HG02870 (cell line): ENCODE data around the gene PBX1.

ENCODE experiments used
- ATAC-seq: cut with Tn5 transposase; IDR thresholded peaks from one replicate; pipeline ENCODE4 v1.9.1; 2021; ENCODE audit warnings: mild to moderate bottlenecking, moderate library complexity; ENCODE audit not compliant: unreplicated experiment

Gene PBX1

DNA sequence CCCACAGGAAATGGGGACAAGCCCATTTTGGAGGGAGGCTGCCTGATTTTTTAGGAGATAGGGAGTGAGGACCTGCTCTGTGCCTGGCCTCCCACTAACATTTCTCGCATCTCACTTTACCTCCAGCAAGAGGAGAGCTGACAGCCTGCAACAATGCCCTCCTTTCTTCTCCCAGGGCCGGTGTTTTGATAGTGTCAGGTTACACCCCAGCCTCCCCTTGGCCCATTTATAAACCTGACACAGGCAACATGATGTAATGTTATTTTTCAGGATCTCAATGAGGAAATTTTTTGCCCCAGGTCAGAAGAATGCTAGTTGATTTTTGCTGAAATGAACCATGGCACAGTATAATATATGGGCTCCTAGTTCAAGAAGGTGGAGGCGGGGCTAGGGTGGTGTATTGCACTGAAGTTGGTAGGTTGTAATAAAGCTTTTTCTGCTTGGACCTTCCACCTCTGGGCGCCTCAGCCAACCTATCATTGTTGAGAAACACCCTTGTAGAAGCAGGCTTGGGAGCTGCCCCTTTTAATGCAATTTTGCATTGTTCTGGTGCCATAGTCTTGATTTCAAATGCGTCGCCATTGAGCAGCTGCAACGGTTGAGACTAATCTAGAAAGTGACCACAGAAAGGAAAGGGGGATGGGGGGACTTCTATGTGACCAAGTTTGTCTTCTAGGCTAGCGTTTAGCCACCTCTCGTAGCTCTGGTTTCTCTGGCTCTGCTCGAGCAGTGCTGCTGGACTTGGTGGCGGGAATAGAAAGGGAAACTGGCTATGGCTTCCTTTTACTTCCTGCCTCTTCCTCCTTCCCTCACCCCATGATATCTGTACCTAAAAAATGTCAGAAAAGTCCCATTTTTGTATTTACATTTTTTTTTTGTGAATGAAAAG, 53.0 kb downstream of the PBX1 start:
- ATAC-seq: no peak

DNA sequence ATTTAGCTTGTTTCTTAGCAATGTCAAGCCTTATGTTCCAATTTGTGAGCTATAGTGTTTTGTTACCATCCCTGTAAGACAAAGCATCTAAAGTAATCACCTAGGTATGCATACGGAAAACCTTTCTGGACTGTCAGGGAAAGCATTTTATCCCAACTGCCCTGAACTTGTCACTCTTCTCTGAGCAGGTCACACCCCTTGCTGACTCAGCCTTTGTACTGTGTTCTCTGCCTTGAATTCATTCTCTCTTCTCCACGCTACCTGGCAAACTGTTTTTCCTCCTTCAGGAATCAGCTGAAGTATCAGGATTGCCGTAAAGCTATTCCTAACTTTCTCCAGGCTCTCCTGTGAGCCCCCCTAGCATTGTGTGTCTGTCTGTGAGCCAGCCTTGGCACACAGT, 54.2 kb downstream of the PBX1 start:
- ATAC-seq: no peak

DNA sequence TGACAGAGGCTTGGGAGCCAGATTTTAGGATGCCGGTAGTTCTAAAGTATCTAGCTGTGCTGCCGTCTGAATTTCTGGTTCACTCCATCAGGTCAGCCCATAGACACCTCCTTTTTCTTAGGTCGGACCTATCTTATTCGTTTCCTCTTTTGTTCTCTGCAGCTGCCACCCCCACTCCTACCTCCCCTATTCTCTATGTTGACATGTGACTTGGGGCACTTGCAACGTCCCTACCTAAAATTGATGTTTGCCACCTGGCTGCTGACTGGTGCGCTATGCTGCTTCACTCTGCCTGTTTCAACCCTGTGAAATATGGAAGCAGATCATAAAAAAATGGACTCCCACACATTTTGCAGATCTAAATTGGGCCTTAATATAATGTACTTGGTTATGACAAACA, 55.3 kb downstream of the PBX1 start:
- ATAC-seq: no peak

DNA sequence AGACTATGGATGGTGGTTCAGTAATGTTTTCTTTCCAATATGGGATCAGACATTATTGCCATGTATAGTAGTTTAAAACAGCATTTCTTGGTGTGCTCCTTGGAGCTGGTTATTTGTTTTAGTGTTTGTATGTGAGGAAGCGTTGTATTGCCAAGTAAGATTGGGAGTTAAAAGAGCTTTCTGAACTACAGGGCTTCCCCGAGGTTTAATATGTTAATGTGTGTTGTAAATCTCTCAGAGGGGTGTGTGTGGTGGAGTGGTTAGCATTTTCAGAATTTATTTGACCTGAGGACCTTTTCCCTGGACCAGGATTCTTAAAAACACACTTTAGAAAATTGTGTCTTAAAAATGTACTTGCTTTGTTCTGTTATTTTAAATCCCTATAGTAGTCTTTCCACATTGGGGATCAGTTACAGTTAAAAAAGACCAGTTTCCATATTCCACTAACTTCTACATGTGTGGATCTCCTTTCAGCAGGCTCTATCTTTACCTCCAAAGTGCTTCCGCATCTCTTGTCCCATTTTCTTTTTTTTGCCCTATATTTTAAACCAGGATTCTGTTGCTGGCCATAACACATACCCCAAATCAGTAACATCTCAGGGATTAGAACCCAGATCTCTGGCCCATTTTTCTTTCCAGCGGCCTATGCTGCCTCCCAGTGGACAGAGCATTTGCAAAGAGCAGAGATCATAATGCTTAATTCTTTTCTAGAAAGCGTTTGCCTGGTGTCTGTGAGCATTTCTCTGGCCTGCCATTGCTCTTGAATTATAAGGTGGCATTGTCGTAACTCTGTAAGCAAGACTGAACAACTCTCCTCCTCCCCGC, 58.6 kb downstream of the PBX1 start:
- no peak for ATAC-seq

DNA sequence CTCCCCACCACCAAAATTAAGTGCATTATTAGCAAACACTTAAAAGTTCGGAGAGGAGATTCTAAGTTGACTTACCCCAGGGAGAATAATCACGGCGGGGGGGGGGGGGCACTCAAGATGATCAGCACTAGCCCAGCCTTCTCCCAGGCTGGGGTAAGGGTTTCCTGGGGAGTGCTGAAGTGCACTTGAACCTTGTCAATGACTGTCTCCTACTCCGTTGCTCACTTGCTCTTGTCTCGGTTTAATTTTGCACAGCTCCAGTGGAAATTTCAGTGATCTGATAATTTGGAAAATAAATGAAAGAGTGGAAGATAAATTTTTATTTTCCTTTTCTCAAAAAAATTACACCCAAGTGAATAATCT, 59.2 kb downstream of the PBX1 start:
- no peak for ATAC-seq

DNA sequence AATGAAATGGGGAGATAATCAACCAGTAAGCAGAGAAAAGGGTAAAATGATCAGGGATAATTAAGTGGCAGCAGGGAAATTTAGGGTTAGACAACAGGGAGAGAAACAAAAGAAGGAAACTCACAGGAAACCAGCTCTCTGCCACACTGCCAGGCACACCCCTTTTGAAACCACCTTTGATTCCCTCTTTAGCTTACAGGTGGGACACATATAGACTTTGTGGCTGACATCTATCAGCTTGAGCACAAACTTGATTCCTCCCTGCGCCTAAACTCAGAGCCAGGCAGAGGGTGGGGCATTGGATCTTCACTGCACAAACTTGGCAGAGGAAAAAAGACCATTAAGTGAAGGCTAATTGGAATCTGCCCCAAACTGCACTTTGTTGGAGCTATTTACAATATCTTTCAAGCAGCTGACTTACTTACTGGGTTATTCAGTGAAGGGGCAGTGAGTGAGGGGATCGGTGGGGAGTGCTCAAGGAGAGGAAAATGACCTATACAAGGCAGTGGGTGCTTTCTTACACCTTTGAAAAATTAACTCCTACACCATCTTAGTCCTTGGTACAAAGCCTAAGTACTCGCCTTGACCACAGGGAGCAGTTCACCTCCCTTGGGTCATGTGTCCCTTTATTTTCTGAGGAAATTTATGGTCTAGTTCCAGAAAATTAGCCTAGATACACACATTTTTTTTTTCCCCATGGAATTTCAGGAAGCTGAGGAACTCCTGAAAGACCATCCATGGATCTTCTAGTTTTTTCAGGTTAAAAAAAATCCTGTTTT, 60.2 kb downstream of the PBX1 start:
- ATAC-seq: no peak

DNA sequence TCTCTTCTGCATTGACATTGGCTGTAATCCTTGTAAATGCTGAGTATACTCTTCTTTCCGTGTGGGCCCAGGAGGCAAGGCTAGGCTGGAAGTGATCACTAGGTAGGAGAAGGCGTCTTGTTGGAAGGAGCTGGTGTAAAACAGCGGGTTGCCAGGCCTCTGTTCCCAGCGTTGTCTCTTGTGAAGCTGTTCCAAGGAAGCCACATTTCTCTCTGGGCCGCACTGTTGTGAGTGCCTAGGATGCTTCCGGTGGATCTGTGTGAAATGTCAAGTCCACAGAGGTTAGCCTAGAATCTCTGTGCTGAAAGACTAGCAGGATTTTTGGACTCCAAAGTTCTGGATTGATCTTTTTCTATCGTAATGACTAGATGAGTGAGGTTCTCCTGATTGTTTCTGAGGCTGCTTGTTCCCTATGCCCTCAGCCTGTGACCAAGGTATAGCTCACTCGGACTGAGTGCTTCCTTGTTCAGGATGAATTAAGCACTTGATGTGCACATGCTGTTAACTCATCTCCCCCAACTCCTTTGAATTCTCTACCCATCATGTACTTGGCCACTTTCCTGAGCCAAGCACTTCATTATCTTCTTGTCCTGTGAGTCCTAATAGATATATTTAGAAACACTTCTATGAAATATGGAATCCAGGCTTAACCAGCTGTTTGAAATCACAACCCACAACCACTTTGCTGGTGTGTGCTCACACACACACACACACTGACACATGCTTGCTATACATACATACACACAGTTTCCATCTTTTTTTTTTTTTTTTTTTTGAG, 63.3 kb downstream of the PBX1 start:
- ATAC-seq: no peak

DNA sequence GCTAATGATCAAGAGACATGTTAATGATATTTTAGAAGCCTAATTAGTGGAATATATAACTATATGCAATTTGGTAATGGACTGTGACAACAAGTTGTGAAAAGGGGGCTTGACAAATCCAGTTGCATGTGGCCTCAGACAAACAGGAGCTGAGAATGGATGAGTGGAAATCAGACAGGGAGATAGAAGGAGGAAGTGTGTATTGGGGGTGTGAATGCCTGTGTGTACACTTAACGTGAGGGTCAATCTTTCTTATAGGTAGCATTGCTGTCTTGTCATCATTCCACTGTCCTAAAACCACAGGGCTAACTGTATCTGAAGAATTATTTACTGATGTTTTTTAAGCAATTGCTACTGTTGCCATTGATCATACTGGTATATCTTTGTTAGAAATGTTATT, 64.8 kb downstream of the PBX1 start:
- ATAC-seq: no peak

DNA sequence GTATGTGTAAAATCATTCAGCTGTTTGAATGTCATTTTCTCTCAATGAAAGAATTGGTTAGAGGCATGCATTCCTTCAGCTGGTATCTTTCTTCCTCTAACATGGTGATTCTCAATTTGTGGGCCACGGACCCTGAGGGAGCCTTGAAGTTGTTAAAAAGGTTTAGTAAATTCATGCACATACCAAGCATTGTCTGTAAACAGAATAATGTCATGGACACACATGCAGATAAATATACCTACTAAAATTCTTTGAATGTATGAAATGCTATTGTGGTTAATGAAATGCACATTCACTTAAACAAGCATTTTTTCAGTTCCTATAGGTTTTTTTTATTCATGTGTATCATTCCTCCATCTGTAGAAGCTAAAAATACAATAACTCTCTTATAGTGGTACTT, 65.4 kb downstream of the PBX1 start:
- ATAC-seq: no peak

DNA sequence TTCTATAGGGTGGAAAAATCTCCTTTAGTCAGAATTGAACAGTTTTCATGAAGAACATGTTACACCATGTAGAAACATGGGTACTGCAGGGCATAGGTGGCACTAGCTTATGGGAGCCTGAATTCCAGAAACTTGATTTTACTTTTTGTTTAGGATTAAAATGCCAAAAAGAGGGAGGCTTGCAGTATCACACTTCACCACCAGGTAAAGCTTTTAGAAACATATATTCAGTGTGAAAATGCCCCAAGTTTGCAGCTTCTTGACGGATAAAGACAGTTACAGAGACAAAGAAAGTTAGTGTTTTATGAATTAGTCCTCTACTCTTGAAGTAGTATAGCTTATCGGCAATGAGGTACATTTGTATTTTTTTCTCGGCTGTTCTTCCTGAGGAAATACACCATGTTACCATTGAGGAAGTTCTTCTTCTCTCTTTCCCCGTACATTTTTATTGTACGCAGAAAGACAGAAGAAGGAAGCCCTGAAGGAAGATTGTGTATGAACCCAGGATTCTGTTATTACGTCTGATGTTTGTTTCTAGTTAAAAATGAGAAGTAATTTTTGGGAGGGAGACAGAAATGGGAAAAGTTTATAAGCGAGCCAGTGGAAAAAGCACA, 66.1 kb downstream of the PBX1 start:
- ATAC-seq: no peak

DNA sequence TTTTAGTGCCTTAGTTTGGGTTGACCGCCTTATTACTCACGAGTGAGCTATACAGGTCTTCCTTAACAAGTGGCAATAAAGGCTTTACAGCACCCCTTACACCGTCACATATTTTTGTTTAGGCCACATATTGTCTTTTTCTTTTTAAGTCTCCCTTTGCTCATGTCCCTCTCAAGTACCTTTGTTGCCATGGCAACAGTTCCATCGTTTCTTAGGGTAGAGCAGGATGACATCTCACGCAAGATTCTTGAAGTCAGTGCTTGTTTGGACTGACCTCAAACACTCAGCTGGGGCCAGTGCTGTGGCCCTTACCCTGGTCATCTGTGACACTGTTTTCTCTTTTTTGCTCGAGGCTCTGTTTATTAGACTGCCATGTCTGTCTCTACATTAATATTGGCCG, 69.8 kb downstream of the PBX1 start:
- ATAC-seq: no peak

DNA sequence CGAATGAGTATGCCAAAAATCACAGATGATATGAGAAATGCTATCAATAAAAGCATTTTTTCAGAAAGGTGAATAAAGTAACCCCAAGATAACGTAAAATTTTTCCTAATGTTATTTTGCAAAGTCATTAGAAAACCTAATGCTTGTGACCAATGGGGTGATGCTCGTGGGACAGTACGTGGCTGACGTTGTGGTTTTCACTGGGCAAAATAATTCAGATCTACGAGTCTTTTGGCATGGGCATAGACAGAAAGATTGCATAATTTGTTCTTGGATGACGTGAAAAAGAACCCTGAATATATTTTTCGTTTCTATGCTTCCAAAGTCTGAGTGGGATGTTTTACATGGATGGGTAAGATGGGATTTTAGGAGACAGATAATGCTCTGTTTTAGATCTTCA, 71.0 kb downstream of the PBX1 start:
- ATAC-seq: no peak

DNA sequence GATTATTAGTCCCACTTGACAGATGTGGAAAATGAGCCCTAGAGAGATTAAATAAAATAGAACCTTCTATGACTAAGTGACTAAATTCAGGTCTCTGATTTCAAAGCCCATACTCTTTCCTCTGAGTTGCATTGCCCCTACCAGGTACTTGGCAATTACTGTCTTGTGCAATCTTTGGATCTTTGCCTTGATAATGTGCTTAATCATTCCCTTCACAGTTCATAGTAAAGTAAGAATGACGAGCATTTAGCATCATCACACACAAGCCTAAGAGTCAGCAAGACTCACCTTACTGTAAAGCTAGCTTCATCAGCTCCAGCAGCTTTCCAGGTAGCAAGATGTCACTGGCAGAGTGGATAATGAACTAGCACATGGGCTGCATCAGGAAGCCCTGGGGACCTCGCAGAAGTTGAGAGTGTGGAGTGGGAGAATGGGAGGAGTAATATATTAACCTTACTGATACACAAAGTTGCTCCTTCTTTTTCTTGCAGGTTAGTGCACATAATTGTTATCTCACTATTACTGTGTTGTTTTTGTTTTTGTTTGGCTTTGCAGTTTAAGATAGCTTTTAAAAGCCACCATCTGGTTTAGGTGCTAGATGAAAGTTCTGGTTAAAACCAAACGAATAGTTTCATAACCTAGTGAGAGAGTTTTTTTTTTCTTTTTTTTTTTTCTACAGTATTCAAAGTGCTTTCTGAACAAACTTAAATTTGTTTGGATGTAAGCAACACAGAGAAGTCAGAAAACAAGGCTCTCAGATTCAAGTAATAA, 71.8 kb downstream of the PBX1 start:
- no peak for ATAC-seq

DNA sequence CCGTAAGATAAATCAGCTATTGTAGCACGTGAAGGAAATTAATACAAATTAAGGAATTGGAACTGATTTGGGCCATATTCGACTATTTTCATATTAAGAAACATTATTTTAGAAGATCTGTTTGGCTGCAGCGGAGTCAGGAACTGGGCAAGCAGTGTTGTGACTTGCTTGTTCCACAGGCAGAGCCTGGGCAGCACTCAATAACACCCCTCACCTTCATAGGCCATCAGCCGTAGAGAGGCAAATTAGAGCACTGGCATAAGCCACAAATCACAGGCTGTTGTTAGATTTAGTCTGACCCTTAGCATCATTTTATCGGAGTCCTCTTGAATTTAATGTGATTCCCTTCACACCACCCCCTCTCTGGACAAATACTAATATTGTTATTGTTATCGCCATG, 72.8 kb downstream of the PBX1 start:
- no peak for ATAC-seq

DNA sequence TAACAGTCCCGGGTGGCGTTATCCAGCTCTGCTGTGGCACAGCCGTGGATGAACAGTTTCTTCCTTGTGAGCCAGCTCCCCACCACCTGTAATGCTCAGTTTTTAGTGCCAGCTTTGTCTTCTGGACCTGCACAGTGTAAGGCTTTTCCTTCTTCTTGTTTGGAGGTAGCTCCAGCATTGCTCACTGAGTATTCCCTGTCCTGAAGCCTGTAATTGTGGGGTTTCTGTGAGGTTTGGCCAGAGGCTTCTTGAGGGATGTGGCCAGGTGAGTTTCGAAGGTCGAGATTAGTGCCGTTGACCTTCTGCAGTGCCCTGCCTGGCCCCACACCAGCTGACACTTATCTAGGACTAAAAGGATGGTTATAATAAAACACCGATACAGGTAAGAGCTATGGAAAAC, 75.0 kb downstream of the PBX1 start:
- no peak for ATAC-seq

DNA sequence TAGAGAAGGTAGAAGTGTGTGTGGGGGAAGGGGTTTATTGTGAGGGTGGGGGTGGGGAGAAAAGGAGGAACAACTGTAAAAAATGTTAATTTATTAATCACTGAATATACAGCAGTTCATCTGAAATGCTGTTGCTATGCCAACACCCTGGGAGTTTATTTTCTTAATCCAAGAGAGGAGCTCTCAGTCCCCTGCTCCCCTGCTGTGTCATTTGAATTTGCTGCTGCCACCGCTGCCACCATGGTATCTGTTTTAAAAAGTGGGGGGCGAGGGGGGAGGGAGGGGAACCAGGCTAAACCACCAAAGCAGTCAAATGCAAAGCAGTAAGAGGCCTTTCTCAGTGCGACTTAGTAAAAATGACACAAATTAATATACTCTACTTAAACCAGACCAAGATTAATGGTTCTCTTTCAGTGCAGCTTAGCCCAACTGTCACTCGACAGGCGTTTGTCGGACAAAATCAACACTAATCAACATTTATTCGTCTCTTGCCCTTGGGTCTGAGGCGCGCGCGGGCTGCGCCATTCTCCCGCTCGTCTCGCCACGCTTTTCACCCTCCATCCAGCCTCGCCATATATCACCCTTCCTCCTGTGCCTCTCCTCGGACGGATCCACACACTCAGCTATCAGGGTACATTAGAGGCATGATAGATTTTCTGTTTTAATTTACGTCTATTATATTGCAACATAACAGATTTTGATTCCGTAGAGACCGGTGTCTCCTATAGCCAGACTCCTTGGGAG, 76.2 kb downstream of the PBX1 start:
- no peak for ATAC-seq

DNA sequence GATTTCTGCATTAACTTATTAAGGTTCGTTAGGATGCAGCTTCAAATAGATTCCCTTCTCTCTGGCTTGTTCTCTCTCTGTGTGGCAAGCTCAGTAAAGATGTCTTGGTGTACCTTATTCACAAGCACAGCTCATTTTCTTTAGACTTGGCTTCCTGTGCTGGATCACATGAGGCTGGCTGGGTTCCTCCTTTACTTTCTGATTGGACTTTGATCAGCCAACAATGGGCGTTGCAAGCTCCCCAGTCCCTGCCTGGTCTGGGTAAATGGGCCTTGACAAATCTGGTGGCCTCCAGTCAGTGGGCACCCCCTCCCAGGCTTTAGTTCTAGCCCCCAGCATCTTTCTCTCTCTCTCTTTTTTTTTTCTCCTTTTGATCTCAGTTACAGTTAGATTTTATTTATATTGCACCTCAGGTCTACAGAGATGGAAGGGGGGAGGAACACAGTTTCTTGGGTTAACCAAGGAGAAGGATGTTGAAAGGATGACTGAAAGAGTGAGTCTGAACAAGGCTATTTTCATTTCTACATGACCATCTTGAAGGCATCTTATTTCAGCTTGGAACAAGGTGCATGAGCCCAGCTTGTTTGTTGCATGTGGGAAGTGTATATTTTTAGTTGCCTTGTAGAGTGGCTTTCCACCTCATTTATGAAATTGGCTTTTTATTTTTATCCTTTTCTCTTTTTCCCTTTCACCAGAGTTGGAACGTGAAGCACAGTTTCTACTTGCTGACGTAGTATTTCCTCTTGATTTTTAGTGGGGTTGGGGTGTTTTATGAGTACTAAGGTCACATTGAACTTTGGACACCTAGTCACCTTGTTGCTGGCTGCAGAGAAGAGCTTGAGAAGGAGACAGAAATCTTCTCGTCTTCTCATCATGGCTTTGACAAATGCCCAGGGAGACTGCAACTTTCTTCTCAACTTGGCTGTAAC, 77.1 kb downstream of the PBX1 start:
- no peak for ATAC-seq

DNA sequence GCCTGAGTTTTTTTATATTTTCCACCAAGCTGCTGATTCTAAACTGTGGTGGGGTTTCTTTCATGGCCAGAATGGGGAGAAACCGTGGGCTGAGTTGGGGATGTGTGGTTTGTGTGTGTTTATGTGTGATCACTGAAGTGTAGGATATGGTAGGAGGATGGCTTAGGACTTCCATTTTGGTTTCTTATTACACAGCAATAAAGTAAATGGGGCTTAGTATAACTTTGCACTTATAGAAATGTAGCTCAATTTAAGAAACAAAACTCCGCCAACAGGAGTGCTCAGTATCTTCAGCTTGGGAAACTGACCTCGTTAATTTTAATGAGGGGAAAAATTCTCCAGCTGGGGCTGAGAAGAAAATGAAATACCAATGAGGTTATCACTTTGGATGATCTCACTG, 77.8 kb downstream of the PBX1 start:
- no peak for ATAC-seq
